Measurements from ENCODE around the gene AMOTL1. TPM values are rescaled to one million over a fixed set of nuclear protein-coding genes. Genes with fewer than 3 reads are reported as not detected.

Gene AMOTL1
- total and polyA plus RNA-seq, 2 donors (not counting 3 experiments of a cell fraction or from before 2014, with no cell fraction given): 12.5 to 37.8 TPM

GRCh38 chr11:94728966-94729751 is 39.0 kb upstream of the AMOTL1 start:
- POLR2A ChIA-PET: no interaction called here
- dilution Hi-C loops (cut with MboI; ENCODE audit: extremely low pct_ligation_motif_present, low sequenced_read_pairs): no loop called here

More at GRCh38 chr11:94728966-94729751, 39.0 kb upstream of the AMOTL1 start:
- Histone ChIP-seq H3K79me2 (ENCODE audit: control insufficient read depth, insufficient read depth, low read length) (no peaks in the 10 kb centered on the region), H3K4me3 (replicated peaks in 1 of 3; ENCODE audit: insufficient read depth in 1 of 3, low read depth in 1 of 3, low read length in 3 of 3) (no peak overlapping the region), H3K4me1 (ENCODE audit: control insufficient read depth, extremely low read depth, insufficient read depth, low read length) (peaks cover 22% of the 10 kb centered on the region), H3K9me1 (replicated peaks; ENCODE audit: control insufficient read depth, extremely low read depth, insufficient read depth, low read length) (no peaks in the 10 kb centered on the region), H3K27ac (ENCODE audit: insufficient read depth, low read depth, low read length) (no peak overlapping the region), H3K9ac (replicated peaks; ENCODE audit: extremely low read depth, insufficient read depth, low read length) (no peak overlapping the region), H3K9me3 (replicated peaks; ENCODE audit: control insufficient read depth, insufficient read depth, low read length) (no peaks in the 10 kb centered on the region), H2AFZ (ENCODE audit: low read depth, low read length) (no peak overlapping the region), H3K27me3 (ENCODE audit: control insufficient read depth in 2 of 2, insufficient read depth in 2 of 2, low read length in 2 of 2) (no peaks in the 10 kb centered on the region), H3K36me3 (ENCODE audit: control insufficient read depth in 2 of 2, extremely low read depth in 1 of 2, insufficient read depth in 2 of 2, low read length in 2 of 2) (no peaks in the 10 kb centered on the region), H3K4me2 (ENCODE audit: insufficient read depth, low read length) (no peak overlapping the region), H4K20me1 (replicated peaks; ENCODE audit: control insufficient read depth, extremely low read depth, insufficient read depth, low read length) (no peaks in the 10 kb centered on the region)
- CTCF ChIA-PET: interaction anchor here (1.0 to 1.3 kb wide), 3 partner anchors 12 to 106 kb away, joined by 3 read pairs; no protein-coding TSS in a partner anchor
- DNase-seq (ENCODE audit: low read depth, low spot score): no peak
- TF ChIP-seq MYC (IDR thresholded peaks at IDR 0.05; ENCODE audit: low read depth, low read length): no peak
- TF ChIP-seq JUN (IDR thresholded peaks at IDR 0.05; ENCODE audit: borderline replicate concordance, insufficient read depth, insufficient read length, low read depth): no peak
- TF ChIP-seq CTCF (IDR thresholded peaks at IDR 0.05; ENCODE audit: extremely low read depth in 1 of 2, insufficient read depth in 1 of 2, low read depth in 1 of 2, low read length in 2 of 2): no peak
- TF ChIP-seq MAX (IDR thresholded peaks at IDR 0.05; ENCODE audit: insufficient read depth, insufficient read length): no peak
- no peak for TF ChIP-seq GATA2 (IDR thresholded peaks at IDR 0.05; ENCODE audit: insufficient read depth, insufficient read length, low read depth, low read length)
- TF ChIP-seq FOS (IDR thresholded peaks at IDR 0.05; ENCODE audit: borderline replicate concordance, insufficient read depth, low read length): no peak
- TF ChIP-seq EZH2 (IDR thresholded peaks at IDR 0.05; ENCODE audit: borderline replicate concordance, low read depth, low read length, severe bottlenecking): no peak
- no peak for TF ChIP-seq POLR2AphosphoS5 (IDR thresholded peaks at IDR 0.05; ENCODE audit: insufficient read depth, low read depth, low read length)
- no peak for TF ChIP-seq POLR2A (IDR thresholded peaks at IDR 0.05; ENCODE audit: low read depth, low read length)
- peak; percentile 55 for FAIRE-seq
- no TSS peak for BruUV-seq (replicated peaks)
- intact Hi-C loops (cut with micrococcal nuclease): no loop called here

All from endothelial cell of umbilical vein (primary cell).